Measurements from ENCODE around the gene APCDD1L.

Gene APCDD1L

DNA sequence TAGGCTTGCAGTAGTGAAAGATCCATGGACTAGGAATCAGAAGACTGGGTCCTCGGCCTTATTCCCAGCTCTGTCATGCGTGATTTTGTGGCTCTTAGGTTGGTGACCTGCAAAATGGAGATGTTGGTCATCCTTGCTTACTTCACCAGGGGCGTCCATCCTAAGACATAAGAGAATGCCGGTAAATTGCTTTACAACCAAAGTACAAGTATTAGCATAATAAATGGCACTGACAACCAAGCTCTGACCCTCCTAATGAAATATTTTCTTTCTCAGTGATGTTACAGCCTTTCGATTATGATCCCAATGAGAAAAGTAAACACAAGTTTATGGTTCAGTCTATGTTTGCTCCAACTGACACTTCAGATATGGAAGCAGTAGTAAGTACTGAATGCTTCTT is 80.9 kb downstream of the APCDD1L start:
- POLR2A ChIA-PET, result no interaction called here
- no peak for TF ChIP-seq TARDBP (IDR thresholded peaks at IDR 0.05)
- no peak for TF ChIP-seq BHLHE40 (IDR thresholded peaks at IDR 0.05; ENCODE audit: borderline replicate concordance)
- no peak for TF ChIP-seq FOXA1 (IDR thresholded peaks at IDR 0.05)
- TF ChIP-seq ARNT (IDR thresholded peaks at IDR 0.05), result no peak
- TF ChIP-seq ELF4 (IDR thresholded peaks at IDR 0.05), result no peak
- TF ChIP-seq HDGF (IDR thresholded peaks at IDR 0.05; ENCODE audit: borderline replicate concordance), result no peak
- TF ChIP-seq SP1 (IDR thresholded peaks at IDR 0.05), result no peak
- no peak for TF ChIP-seq NFRKB (IDR thresholded peaks at IDR 0.05)
- TF ChIP-seq FOXK2 (IDR thresholded peaks at IDR 0.05), result no peak
- no peak for TF ChIP-seq FOXM1 (IDR thresholded peaks at IDR 0.05; ENCODE audit: borderline replicate concordance)
- no peak for TF ChIP-seq CTBP1 (IDR thresholded peaks at IDR 0.05; ENCODE audit: borderline replicate concordance)
- TF ChIP-seq SUZ12 (IDR thresholded peaks at IDR 0.05), result no peak
- TF ChIP-seq, protein P1, sequence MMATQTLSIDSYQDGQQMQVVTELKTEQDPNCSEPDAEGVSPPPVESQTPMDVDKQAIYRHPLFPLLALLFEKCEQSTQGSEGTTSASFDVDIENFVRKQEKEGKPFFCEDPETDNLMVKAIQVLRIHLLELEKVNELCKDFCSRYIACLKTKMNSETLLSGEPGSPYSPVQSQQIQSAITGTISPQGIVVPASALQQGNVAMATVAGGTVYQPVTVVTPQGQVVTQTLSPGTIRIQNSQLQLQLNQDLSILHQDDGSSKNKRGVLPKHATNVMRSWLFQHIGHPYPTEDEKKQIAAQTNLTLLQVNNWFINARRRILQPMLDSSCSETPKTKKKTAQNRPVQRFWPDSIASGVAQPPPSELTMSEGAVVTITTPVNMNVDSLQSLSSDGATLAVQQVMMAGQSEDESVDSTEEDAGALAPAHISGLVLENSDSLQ (IDR thresholded peaks at IDR 0.05), result no peak
- TF ChIP-seq ZNF384 (IDR thresholded peaks at IDR 0.05), result no peak
- no peak for TF ChIP-seq L3MBTL2 (conservative IDR thresholded peaks at IDR 0.05)
- no peak for TF ChIP-seq LEF1 (IDR thresholded peaks at IDR 0.05; ENCODE audit: borderline replicate concordance)
- CTCF ChIA-PET, result no interaction called here
- DNase-seq (ENCODE audit: extremely low spot score), result no peak

DNA sequence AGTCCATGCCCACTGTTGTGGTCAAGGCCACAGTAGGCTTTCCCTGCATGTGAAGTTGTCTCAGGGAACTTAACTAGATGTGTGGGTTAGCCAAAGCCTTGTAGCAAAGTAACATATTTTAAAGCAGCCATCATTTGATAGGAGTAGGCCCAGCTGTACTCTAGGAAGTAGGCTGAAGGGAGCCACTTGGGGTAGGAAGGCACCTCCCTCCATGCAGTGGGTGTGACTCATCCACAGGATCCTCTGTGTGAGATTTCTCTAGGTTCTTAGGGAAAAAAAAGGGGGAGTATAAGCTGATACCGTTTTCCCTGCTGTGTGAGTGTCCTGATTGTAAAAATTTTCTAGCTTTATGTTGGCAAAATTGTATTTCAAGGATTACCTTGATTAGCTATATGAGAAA is 81.4 kb downstream of the APCDD1L start:
- no peak for DNase-seq (ENCODE audit: extremely low spot score)
- ChIA-PET CTCF (no interaction called here), POLR2A (no interaction called here)
- no peak for TF ChIP-seq BHLHE40 (IDR thresholded peaks at IDR 0.05; ENCODE audit: borderline replicate concordance)
- no peak for TF ChIP-seq SP1 (IDR thresholded peaks at IDR 0.05)
- no peak for TF ChIP-seq LEF1 (IDR thresholded peaks at IDR 0.05; ENCODE audit: borderline replicate concordance)
- TF ChIP-seq L3MBTL2 (conservative IDR thresholded peaks at IDR 0.05), result no peak
- no peak for TF ChIP-seq FOXM1 (IDR thresholded peaks at IDR 0.05; ENCODE audit: borderline replicate concordance)
- TF ChIP-seq FOXK2 (IDR thresholded peaks at IDR 0.05), result no peak
- TF ChIP-seq HDGF (IDR thresholded peaks at IDR 0.05; ENCODE audit: borderline replicate concordance), result no peak
- TF ChIP-seq, protein P1 (IDR thresholded peaks at IDR 0.05), result no peak
- no peak for TF ChIP-seq SUZ12 (IDR thresholded peaks at IDR 0.05)
- no peak for TF ChIP-seq ARNT (IDR thresholded peaks at IDR 0.05)
- no peak for TF ChIP-seq NFRKB (IDR thresholded peaks at IDR 0.05)

DNA sequence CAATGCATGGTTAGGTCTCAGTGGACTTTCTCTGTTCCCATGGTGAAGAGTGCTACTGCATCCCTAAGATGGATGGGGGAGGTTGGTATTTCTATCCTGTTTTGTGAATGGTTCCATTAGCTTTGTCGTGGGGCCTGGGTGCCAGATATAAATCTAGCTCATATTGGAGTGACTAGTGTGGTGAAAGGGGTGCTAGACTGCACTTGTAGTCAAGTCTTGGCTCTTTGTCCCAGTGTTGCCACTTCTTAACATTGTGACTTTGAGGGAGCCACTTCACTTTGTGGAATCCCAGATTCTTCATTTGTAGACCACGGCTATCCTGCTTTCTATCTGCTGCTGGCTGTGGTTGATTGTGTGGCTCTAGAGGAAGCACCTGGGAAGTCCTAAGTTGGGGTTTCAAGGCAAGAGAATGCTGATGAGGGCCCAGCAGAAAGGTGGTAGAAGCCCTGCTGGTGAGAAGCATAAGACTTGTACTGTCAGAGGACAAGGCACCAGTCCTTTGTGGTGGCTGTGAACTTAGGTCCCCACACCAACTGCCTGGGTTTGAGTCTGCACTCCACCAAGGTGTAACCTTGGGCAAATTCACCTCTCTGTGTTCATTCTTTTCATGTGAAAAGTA is 82.1 kb downstream of the APCDD1L start:
- ChIA-PET POLR2A (interaction anchor here (1.0 to 1.2 kb wide), 2 partner anchors 9 to 44 kb away, joined by 3 read pairs; partner anchors contain the start of gene VAPB), CTCF (no interaction called here)
- no peak for TF ChIP-seq LEF1 (IDR thresholded peaks at IDR 0.05; ENCODE audit: borderline replicate concordance)
- no peak for TF ChIP-seq FOXA1 (IDR thresholded peaks at IDR 0.05)
- TF ChIP-seq FOXK2 (IDR thresholded peaks at IDR 0.05), result no peak
- TF ChIP-seq HDGF (IDR thresholded peaks at IDR 0.05; ENCODE audit: borderline replicate concordance), result no peak
- no peak for TF ChIP-seq CTBP1 (IDR thresholded peaks at IDR 0.05; ENCODE audit: borderline replicate concordance)
- TF ChIP-seq L3MBTL2 (conservative IDR thresholded peaks at IDR 0.05), result no peak
- TF ChIP-seq SUZ12 (IDR thresholded peaks at IDR 0.05), result no peak
- TF ChIP-seq, protein P1 (IDR thresholded peaks at IDR 0.05), result no peak
- TF ChIP-seq FOXM1 (IDR thresholded peaks at IDR 0.05; ENCODE audit: borderline replicate concordance), result no peak
- no peak for TF ChIP-seq SP1 (IDR thresholded peaks at IDR 0.05)
- TF ChIP-seq NFRKB (IDR thresholded peaks at IDR 0.05), result no peak
- TF ChIP-seq ARNT (IDR thresholded peaks at IDR 0.05), result no peak
- TF ChIP-seq TARDBP (IDR thresholded peaks at IDR 0.05), result no peak
- TF ChIP-seq BHLHE40 (IDR thresholded peaks at IDR 0.05; ENCODE audit: borderline replicate concordance), result no peak
- TF ChIP-seq ZNF384 (IDR thresholded peaks at IDR 0.05), result no peak
- no peak for DNase-seq (ENCODE audit: extremely low spot score)

DNA sequence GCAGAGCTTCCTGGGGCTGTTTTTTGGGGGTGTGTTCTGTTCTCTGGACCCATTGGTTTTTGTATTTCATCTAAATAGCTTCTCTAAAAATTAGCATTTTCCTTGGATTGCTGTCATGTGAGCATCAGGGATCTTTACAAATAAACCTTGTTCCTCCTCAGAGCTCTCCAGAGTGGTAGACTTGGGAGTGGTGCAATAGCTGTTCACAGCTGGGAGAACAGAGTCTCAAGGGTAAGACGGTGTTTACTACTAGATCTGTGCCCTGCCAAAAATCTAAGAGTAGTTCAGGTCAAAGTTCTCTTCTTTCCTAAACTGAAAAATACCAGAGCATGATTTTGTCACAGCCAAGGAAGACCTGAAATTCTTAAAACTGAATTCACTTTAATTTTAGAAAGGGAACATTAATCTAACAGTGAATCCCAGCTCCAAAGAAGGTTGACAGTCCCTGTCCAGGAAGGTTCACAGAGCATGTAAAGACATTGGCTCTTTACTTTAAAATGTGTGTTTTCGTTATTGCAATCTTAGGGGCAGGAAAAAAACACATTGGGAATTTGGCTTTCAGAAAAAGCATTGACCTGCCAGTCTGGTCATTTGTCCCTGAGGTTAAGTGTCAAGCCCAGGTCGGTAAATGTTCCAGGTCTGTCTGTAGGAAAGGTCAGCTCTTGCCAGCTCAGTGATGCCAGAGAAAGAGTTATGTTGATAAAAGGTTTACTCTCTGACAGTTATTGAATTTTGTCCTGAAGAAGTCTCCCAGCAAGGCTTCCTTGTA is 82.8 kb downstream of the APCDD1L start:
- CTCF ChIA-PET, result interaction anchor here (0.9 kb wide), 1 partner anchor 9 kb away, joined by 3 read pairs; no protein-coding TSS in a partner anchor
- no peak for DNase-seq (ENCODE audit: extremely low spot score)
- TF ChIP-seq SP1 (IDR thresholded peaks at IDR 0.05) (no peak), SUZ12 (IDR thresholded peaks at IDR 0.05) (no peak), ELF4 (IDR thresholded peaks at IDR 0.05) (no peak), ARNT (IDR thresholded peaks at IDR 0.05) (no peak), L3MBTL2 (conservative IDR thresholded peaks at IDR 0.05) (no peak), BHLHE40 (IDR thresholded peaks at IDR 0.05; ENCODE audit: borderline replicate concordance) (no peak), NFRKB (IDR thresholded peaks at IDR 0.05) (no peak), ZNF384 (IDR thresholded peaks at IDR 0.05) (no peak), FOXM1 (IDR thresholded peaks at IDR 0.05; ENCODE audit: borderline replicate concordance) (no peak), LEF1 (IDR thresholded peaks at IDR 0.05; ENCODE audit: borderline replicate concordance) (no peak), FOXA1 (IDR thresholded peaks at IDR 0.05) (no peak), HDGF (IDR thresholded peaks at IDR 0.05; ENCODE audit: borderline replicate concordance) (no peak), CTBP1 (IDR thresholded peaks at IDR 0.05; ENCODE audit: borderline replicate concordance) (no peak), TARDBP (IDR thresholded peaks at IDR 0.05) (no peak), FOXK2 (IDR thresholded peaks at IDR 0.05) (no peak)
- TF ChIP-seq, protein P1 (IDR thresholded peaks at IDR 0.05), result no peak

More for the DNA sequence above, 82.8 kb downstream of the APCDD1L start:
- POLR2A ChIA-PET, result interaction anchor here (1.0 to 1.2 kb wide), 2 partner anchors 10 to 43 kb away, joined by 3 read pairs; partner anchors contain the start of gene VAPB
